22Rv1 (cell line): ENCODE data around the gene IL1RL1.

Experiments
- CTCF ChIP-seq: fragments of 450-650 bp; IDR thresholded peaks from 2 replicates; pipeline ENCODE4 v1.5.1; 2017; ENCODE audit warnings: mild to moderate bottlenecking
- ZFX ChIP-seq: fragments of 450-650 bp; IDR thresholded peaks from 2 replicates; pipeline ENCODE4 v1.6.1; 2017; ENCODE audit warnings: antibody characterized with exemption, borderline replicate concordance

- TF ChIP-seq CTCF (no peak), ZFX (no peak)
Measured at GRCh38 chr2:102356381-102356712, 45.0 kb downstream of the IL1RL1 start.
